Astrocyte (in vitro differentiated cells and primary cell): ENCODE measurements around the gene WDR36.

Source experiments
- CTCF ChIP-seq: IDR thresholded peaks from 2 replicates; pipeline ENCODE4 v1.5.1; 2011; ENCODE audit warnings: low read depth, mild to moderate bottlenecking, inconsistent platforms, low read length, moderate library complexity; ENCODE audit not compliant: insufficient read depth
- EZH2 ChIP-seq: IDR thresholded peaks from 2 replicates; pipeline ENCODE4 v1.6.1; 2012; ENCODE audit warnings: mild to moderate bottlenecking, low read length, inconsistent platforms; ENCODE audit not compliant: insufficient read depth

DNA sequence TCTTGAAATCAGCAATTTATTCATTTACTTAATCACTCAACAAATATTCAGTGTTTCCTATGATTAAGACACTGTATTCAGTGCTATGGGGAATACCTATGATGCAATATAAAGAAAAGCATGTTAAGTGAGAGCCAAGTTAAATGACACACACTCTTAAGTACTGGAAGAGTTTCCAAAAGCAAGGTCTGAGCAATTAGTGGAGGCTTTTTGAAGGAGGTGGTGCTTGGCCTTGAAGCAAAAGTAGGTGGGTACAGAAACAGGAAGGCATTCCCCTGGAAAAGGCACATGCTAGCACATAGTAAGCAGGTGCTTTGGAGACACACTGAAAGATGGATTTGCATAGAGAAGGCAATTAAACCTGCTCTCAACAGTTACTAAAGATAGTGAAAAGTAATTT is 16.6 kb upstream of the WDR36 start:
- no peak for TF ChIP-seq CTCF
- TF ChIP-seq EZH2, result no peak
